GM13976 (cell line): ENCODE measurements around the gene RGS9.
"Not testable (repeated sequence)": the region's sequence is repeated elsewhere in the genome, so short reads cannot be mapped to it uniquely, and the experiment has no call there.

Experiments used
- DNase-seq: peaks from one replicate; pipeline ENCODE4 v3.0.0; 2012; ENCODE audit warnings: low spot score
- CTCF ChIP-seq: IDR thresholded peaks from 2 replicates; pipeline ENCODE4 v1.5.1; 2012; ENCODE audit warnings: borderline replicate concordance, mild to moderate bottlenecking; ENCODE audit not compliant: insufficient read depth; ENCODE audit errors: extremely low read depth, missing control alignments, control extremely low read depth
- in situ Hi-C: fragments of 300-500 bp; cut with MboI; formaldehyde crosslinking; loops from one replicate; pipeline ENCODE4 v1.12.0; 2022; ENCODE audit warnings: low sequenced_read_pairs, mixed read lengths, inconsistent platforms; ENCODE audit not compliant: unreplicated experiment

Gene RGS9

GRCh38 chr17:65202844-65203571 is 65.8 kb downstream of the RGS9 start:
- TF ChIP-seq CTCF = no peak
- DNase-seq = no peak
- in situ Hi-C loops = no loop called here

GRCh38 chr17:65204001-65204400 is 66.8 kb downstream of the RGS9 start:
- in situ Hi-C loops = no loop called here
- no peak for TF ChIP-seq CTCF
- no peak for DNase-seq

GRCh38 chr17:65205655-65206054 is 68.5 kb downstream of the RGS9 start:
- in situ Hi-C loops = no loop called here
- TF ChIP-seq CTCF = no peak
- no peak for DNase-seq

GRCh38 chr17:65207448-65207847 is 70.3 kb downstream of the RGS9 start:
- DNase-seq, in situ Hi-C loops: not testable (repeated sequence)

GRCh38 chr17:65208717-65209116 is 71.5 kb downstream of the RGS9 start:
- in situ Hi-C loops = no loop called here
- no peak for DNase-seq
- no peak for TF ChIP-seq CTCF

- no peak for DNase-seq
- in situ Hi-C loops = no loop called here
- TF ChIP-seq CTCF = no peak
Measured at GRCh38 chr17:65218261-65218660, 81.1 kb downstream of the RGS9 start.

GRCh38 chr17:65219124-65219523 is 82.0 kb downstream of the RGS9 start:
- in situ Hi-C loops = no loop called here
- TF ChIP-seq CTCF = peak; percentile 14
- DNase-seq = no peak
